NB4 (cell line): ENCODE results near the gene LIF.

Experiments used
- POLR2A ChIP-seq: IDR thresholded peaks from 2 replicates; pipeline ENCODE4 v1.6.1; 2011; ENCODE audit warnings: mild to moderate bottlenecking; ENCODE audit not compliant: insufficient read length; ENCODE audit errors: extremely low read depth
- TF ChIP-seq, protein P1 (sequence below): IDR thresholded peaks from one replicate; pipeline ENCODE4 v1.5.1; 2012; ENCODE audit warnings: low read depth, low read length

DNA sequence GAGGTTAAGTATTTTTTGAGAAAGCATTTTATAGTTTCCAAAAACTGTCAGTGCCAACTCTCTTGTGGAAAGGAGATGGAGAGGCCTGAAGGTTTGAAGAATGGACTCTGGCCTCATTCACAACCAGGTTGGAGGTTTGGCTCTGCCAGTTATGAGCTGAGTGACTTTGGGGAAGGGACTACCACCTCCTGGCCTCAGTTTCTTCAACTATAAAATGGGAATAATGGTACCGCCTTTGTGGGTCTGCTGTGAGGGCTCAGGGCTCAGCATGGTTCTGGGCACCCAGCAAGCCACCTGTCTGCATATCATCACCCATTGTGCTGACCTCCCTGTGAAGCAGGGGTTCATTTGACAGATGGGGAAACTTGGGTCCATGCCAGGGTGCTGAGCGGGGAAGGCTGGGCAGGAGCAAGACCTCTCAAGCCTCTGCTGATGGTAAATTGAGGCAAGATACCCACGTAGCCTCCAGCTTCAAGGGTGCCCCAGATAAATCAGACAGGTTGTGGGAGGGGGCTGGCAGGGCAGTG, 3.5 kb upstream of the LIF start:
- TF ChIP-seq POLR2A, result no peak
- TF ChIP-seq, protein P1, sequence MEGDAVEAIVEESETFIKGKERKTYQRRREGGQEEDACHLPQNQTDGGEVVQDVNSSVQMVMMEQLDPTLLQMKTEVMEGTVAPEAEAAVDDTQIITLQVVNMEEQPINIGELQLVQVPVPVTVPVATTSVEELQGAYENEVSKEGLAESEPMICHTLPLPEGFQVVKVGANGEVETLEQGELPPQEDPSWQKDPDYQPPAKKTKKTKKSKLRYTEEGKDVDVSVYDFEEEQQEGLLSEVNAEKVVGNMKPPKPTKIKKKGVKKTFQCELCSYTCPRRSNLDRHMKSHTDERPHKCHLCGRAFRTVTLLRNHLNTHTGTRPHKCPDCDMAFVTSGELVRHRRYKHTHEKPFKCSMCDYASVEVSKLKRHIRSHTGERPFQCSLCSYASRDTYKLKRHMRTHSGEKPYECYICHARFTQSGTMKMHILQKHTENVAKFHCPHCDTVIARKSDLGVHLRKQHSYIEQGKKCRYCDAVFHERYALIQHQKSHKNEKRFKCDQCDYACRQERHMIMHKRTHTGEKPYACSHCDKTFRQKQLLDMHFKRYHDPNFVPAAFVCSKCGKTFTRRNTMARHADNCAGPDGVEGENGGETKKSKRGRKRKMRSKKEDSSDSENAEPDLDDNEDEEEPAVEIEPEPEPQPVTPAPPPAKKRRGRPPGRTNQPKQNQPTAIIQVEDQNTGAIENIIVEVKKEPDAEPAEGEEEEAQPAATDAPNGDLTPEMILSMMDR, result no peak
